ENCODE data around the gene CRABP2.

The CRABP2 gene

DNA sequence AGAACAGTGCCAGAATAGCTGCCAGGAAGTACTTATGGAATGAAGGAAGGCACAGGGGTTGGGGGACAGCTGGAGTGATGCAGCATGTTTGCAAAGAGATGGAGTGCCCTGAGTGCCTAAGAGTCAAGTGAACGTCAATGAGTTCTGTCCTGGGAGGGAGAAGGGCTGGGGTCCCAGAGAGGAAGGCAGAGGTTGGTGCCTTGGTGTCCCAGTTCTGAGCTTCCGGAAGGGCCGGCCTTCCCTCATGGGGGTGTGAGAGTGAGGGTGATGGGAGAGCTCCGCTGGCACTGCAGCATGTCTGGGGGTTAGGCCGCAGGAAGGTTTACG lies 45.8 kb downstream of the CRABP2 start:
- TF ChIP-seq SIN3A (IDR thresholded peaks at IDR 0.05; ENCODE audit: borderline replicate concordance, insufficient read depth, low read length): no peak
- TF ChIP-seq, protein P1, sequence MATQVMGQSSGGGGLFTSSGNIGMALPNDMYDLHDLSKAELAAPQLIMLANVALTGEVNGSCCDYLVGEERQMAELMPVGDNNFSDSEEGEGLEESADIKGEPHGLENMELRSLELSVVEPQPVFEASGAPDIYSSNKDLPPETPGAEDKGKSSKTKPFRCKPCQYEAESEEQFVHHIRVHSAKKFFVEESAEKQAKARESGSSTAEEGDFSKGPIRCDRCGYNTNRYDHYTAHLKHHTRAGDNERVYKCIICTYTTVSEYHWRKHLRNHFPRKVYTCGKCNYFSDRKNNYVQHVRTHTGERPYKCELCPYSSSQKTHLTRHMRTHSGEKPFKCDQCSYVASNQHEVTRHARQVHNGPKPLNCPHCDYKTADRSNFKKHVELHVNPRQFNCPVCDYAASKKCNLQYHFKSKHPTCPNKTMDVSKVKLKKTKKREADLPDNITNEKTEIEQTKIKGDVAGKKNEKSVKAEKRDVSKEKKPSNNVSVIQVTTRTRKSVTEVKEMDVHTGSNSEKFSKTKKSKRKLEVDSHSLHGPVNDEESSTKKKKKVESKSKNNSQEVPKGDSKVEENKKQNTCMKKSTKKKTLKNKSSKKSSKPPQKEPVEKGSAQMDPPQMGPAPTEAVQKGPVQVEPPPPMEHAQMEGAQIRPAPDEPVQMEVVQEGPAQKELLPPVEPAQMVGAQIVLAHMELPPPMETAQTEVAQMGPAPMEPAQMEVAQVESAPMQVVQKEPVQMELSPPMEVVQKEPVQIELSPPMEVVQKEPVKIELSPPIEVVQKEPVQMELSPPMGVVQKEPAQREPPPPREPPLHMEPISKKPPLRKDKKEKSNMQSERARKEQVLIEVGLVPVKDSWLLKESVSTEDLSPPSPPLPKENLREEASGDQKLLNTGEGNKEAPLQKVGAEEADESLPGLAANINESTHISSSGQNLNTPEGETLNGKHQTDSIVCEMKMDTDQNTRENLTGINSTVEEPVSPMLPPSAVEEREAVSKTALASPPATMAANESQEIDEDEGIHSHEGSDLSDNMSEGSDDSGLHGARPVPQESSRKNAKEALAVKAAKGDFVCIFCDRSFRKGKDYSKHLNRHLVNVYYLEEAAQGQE (IDR thresholded peaks at IDR 0.05; ENCODE audit: insufficient read depth in 1 of 2, low read depth in 2 of 2, low read length in 2 of 2): no peak
- no peak for TF ChIP-seq TAF1 (IDR thresholded peaks at IDR 0.05; ENCODE audit: borderline replicate concordance, insufficient read depth, low read length)
- TF ChIP-seq POLR2AphosphoS5 (IDR thresholded peaks at IDR 0.05; ENCODE audit: low read depth, low read length): no peak
- TF ChIP-seq FOXP2 (optimal IDR thresholded peaks at IDR 0.05; ENCODE audit: borderline replicate concordance, extremely low read depth, extremely low read length, insufficient read depth): no peak

DNA sequence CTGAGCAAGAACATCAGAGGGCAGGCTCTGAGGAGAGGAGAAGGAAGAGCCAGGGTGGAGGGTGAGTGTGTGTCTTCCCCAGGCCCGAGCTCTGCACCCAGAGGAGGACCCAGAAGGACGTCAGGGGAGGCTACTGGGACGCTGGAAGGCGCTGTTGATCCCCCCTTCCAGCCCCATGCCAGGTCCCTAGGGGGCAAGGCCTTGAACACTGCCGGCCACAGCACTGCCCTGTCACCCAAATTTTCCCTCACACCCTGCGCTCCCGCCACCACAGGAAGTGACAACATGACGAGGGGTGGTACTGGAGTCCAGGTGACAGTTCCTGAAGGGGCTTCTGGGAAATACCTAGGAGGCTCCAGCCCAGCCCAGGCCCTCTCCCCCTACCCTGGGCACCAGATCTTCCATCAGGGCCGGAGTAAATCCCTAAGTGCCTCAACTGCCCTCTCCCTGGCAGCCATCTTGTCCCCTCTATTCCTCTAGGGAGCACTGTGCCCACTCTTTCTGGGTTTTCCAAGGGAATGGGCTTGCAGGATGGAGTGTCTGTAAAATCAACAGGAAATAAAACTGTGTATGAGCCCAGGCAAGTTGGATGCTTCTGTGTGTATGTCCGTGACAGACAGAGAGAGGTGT lies 46.3 kb downstream of the CRABP2 start:
- TF ChIP-seq FOXP2 (optimal IDR thresholded peaks at IDR 0.05; ENCODE audit: borderline replicate concordance, extremely low read depth, extremely low read length, insufficient read depth) (no peak), SIN3A (IDR thresholded peaks at IDR 0.05; ENCODE audit: borderline replicate concordance, insufficient read depth, low read length) (no peak)

DNA sequence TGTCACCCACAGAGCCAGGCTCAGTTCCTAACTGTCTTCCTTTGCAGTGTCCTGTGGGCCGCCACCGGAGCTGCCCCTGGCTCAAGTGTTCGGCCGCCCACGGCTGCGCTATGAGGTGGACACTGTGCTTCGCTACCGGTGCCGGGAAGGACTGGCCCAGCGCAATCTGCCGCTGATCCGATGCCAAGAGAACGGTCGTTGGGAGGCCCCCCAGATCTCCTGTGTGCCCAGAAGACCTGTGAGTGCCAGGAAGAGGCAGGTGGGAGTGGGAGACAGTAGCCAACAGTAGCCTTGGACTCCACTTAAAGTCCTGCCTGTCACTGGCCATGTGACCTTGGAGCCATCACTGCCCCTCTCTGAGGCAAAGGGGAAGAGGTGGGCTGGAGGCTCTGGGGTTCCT lies 46.9 kb downstream of the CRABP2 start:
- no peak for TF ChIP-seq FOXP2 (optimal IDR thresholded peaks at IDR 0.05; ENCODE audit: borderline replicate concordance, extremely low read depth, extremely low read length, insufficient read depth)
- TF ChIP-seq, protein P1 (IDR thresholded peaks at IDR 0.05; ENCODE audit: insufficient read depth in 1 of 2, low read depth in 2 of 2, low read length in 2 of 2): no peak
- TF ChIP-seq POLR2AphosphoS5 (IDR thresholded peaks at IDR 0.05; ENCODE audit: low read depth, low read length): no peak
- TF ChIP-seq SIN3A (IDR thresholded peaks at IDR 0.05; ENCODE audit: borderline replicate concordance, insufficient read depth, low read length): no peak
- no peak for TF ChIP-seq TAF1 (IDR thresholded peaks at IDR 0.05; ENCODE audit: borderline replicate concordance, insufficient read depth, low read length)

DNA sequence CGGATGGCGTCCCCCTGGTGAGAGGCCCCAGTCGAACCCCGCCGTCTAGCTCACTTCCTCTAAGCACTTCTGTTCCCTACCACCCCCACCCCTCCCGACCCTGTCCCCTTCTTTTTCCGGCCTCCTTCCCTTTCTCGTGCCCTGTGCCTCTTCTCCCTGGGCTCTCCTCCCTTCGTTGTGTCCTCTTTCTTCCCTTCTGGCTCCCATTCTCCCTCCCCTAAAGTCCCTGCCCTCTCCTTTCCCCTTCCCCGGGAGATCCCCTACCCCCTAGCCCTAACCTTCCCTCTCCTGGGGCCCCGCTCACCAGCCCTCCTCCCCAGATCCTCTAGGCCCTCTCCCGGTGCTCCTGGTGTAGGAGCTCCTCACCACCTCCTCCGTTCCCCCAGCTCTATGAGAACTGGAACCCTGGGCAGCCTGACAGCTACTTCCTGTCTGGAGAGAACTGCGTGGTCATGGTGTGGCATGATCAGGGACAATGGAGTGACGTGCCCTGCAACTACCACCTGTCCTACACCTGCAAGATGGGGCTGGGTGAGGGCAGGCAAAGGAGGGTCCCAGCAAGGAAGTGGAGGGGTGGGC lies 47.6 kb downstream of the CRABP2 start:
- no peak for TF ChIP-seq TAF1 (IDR thresholded peaks at IDR 0.05; ENCODE audit: borderline replicate concordance, insufficient read depth, low read length)
- TF ChIP-seq SIN3A (IDR thresholded peaks at IDR 0.05; ENCODE audit: borderline replicate concordance, insufficient read depth, low read length): no peak
- no peak for TF ChIP-seq FOXP2 (optimal IDR thresholded peaks at IDR 0.05; ENCODE audit: borderline replicate concordance, extremely low read depth, extremely low read length, insufficient read depth)
- TF ChIP-seq, protein P1 (IDR thresholded peaks at IDR 0.05; ENCODE audit: insufficient read depth in 1 of 2, low read depth in 2 of 2, low read length in 2 of 2): no peak
- no peak for TF ChIP-seq POLR2AphosphoS5 (IDR thresholded peaks at IDR 0.05; ENCODE audit: low read depth, low read length)

DNA sequence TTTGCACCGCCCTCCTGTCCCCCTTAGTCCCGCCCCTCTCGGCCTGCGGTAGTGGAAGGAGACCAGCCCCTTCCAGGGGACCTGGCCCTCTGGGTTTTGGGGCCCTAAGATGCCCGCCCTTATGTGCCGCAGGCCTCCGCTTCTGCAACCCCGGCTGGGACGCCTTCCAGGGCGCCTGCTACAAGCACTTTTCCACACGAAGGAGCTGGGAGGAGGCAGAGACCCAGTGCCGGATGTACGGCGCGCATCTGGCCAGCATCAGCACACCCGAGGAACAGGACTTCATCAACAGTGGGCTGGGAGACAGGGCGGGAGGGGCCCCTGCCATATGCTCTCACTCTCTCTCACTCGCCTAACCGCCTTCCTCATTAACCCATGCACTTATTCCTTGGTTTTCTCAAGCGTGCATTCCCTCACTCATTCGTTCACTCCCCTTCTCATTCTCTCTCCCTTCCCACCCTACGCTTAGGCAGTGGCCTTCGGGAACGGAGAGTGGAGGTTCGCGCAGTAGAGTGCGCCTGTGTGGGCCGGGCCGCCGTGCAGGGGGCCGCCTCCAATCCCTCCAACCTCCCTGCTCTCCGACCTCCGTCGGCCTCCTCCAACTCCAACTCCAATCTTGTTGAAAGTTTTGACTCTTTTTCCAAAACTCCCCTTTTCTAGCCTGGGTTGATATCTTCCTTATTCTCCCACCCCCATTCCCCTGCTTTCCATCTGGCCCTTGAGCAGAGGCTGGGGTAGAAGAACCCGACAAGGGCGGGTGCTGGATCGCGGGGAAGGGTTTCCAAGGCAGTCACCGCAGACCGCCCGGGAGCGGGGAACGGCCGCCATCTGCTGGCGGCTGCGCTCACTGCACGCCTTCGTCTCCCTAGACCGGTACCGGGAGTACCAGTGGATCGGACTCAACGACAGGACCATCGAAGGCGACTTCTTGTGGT lies 48.3 kb downstream of the CRABP2 start:
- TF ChIP-seq, protein P1 (IDR thresholded peaks at IDR 0.05; ENCODE audit: insufficient read depth in 1 of 2, low read depth in 2 of 2, low read length in 2 of 2): peak; percentile 46 to 51; a peak in 3 of 4 replicates
- no peak for TF ChIP-seq POLR2AphosphoS5 (IDR thresholded peaks at IDR 0.05; ENCODE audit: low read depth, low read length)
